NCI-H82 treated with DMSO at 0.1 percent for 48 hours (cell line): Measurements from ENCODE around the gene SNX30.

Experiments
- DNase-seq: peaks from one replicate; lab custom pipeline; 2025; ENCODE audit not compliant: unreplicated experiment; lab: John Stamatoyannopoulos, UW

Gene SNX30

GRCh38 chr9:112752334-112753125, 2.0 kb downstream of the SNX30 start:
- DNase-seq: no peak

- no peak for DNase-seq
Measured at GRCh38 chr9:112753725-112754124, 3.2 kb downstream of the SNX30 start.

- no peak for DNase-seq
Measured at GRCh38 chr9:112754578-112754977, 4.0 kb downstream of the SNX30 start.

- no peak for DNase-seq
Measured at GRCh38 chr9:112755016-112755427, 4.5 kb downstream of the SNX30 start.

GRCh38 chr9:112755675-112756074, 5.1 kb downstream of the SNX30 start:
- DNase-seq: no peak

GRCh38 chr9:112757282-112757883, 6.8 kb downstream of the SNX30 start:
- no peak for DNase-seq

- DNase-seq: no peak
Measured at GRCh38 chr9:112757940-112758339, 7.4 kb downstream of the SNX30 start.

GRCh38 chr9:112760821-112761220, 10.3 kb downstream of the SNX30 start:
- no peak for DNase-seq

- DNase-seq: peak; percentile 50
Measured at GRCh38 chr9:112761912-112762655, 11.5 kb downstream of the SNX30 start.

- DNase-seq: no peak
Measured at GRCh38 chr9:112762726-112763518, 12.4 kb downstream of the SNX30 start.

GRCh38 chr9:112764344-112764743, 13.8 kb downstream of the SNX30 start:
- DNase-seq: peak; percentile 74

- peak; percentile 65 for DNase-seq
Measured at GRCh38 chr9:112764837-112765236, 14.3 kb downstream of the SNX30 start.

- no peak for DNase-seq
Measured at GRCh38 chr9:112765281-112765680, 14.7 kb downstream of the SNX30 start.

- DNase-seq: no peak
Measured at GRCh38 chr9:112771359-112772214, 21.0 kb downstream of the SNX30 start.

GRCh38 chr9:112772215-112772509, 21.6 kb downstream of the SNX30 start:
- no peak for DNase-seq

- DNase-seq: no peak
Measured at GRCh38 chr9:112772551-112772950, 22.0 kb downstream of the SNX30 start.

- no peak for DNase-seq
Measured at GRCh38 chr9:112774006-112774996, 23.7 kb downstream of the SNX30 start.

GRCh38 chr9:112777914-112778313, 27.4 kb downstream of the SNX30 start:
- no peak for DNase-seq

GRCh38 chr9:112780450-112781036, 30.0 kb downstream of the SNX30 start:
- no peak for DNase-seq
